ENCODE results near the gene LACTBL1. TPM values are rescaled to one million over a fixed set of nuclear protein-coding genes. Genes with fewer than 3 reads are reported as not detected.

Gene LACTBL1
- total and polyA plus RNA-seq, 2 of the 4 experiments (the other 2 are of a cell fraction) = not detected

GRCh38 chr1:22941257-22941656 is 31.4 kb downstream of the LACTBL1 start:
- CTCF ChIA-PET = no interaction called here
- H3K18ac ChIP-seq (ENCODE audit: low read depth, low read length) = no peak overlapping the region
- in situ Hi-C loops (cut with MboI; ENCODE audit: low sequenced_read_pairs) (loop anchor here (25.0 kb wide), 1 partner anchor 504 kb away; no protein-coding TSS in a partner anchor), intact Hi-C loops (cut with micrococcal nuclease) (no loop called here), dilution Hi-C loops (cut with HindIII; ENCODE audit: low sequenced_read_pairs, unreplicated experiment) (no loop called here)
- peaks cover 7% of the 10 kb centered on the region for H3K9me3 ChIP-seq (ENCODE audit: control insufficient read depth, insufficient read depth, low read length)
- H3K27me3 ChIP-seq (ENCODE audit: control insufficient read depth, insufficient read depth, low read length) = peaks cover 38% of the 10 kb centered on the region
- no peak overlapping the region for H2BK15ac ChIP-seq (ENCODE audit: low read depth, low read length)
- POLR2A ChIA-PET (ENCODE audit: unreplicated experiment) = no interaction called here
- no peak overlapping the region for H2BK120ac ChIP-seq (ENCODE audit: low read depth, low read length)
- H2AFZ ChIP-seq (replicated peaks; ENCODE audit: low read length, poor library complexity) = no peak overlapping the region
- no peaks in the 10 kb centered on the region for H3K9me1 ChIP-seq (ENCODE audit: insufficient read depth, low read length)
- H3K14ac ChIP-seq (replicated peaks; ENCODE audit: low read depth, low read length) = no peak overlapping the region
- DNase-seq = no peak
- H4K5ac ChIP-seq (ENCODE audit: low read depth, low read length) = no peak overlapping the region
- TF ChIP-seq MXI1 (IDR thresholded peaks at IDR 0.05; ENCODE audit: borderline replicate concordance, low read depth, low read length) = no peak
- TF ChIP-seq MAZ (IDR thresholded peaks at IDR 0.05; ENCODE audit: borderline replicate concordance, low read depth, low read length) = no peak
- TF ChIP-seq CTCF (conservative IDR thresholded peaks at IDR 0.05; ENCODE audit: low read depth, low read length) = no peak
- no peak for TF ChIP-seq MAFK (IDR thresholded peaks at IDR 0.05; ENCODE audit: low read depth, low read length)
- TF ChIP-seq NFE2L2 (IDR thresholded peaks at IDR 0.05; ENCODE audit: low read depth, low read length) = no peak
- TF ChIP-seq CEBPB (IDR thresholded peaks at IDR 0.05; ENCODE audit: low read depth, low read length) = no peak
- no peak for TF ChIP-seq POLR2A (IDR thresholded peaks at IDR 0.05; ENCODE audit: low read depth, low read length)
- no peak for TF ChIP-seq SMC3 (IDR thresholded peaks at IDR 0.05; ENCODE audit: low read depth, low read length)
- no peak for TF ChIP-seq CHD1 (IDR thresholded peaks at IDR 0.05; ENCODE audit: low read depth, low read length)
- TF ChIP-seq RCOR1 (IDR thresholded peaks at IDR 0.05; ENCODE audit: insufficient replicate concordance, low read length) = no peak
- no peak for TF ChIP-seq USF2 (IDR thresholded peaks at IDR 0.05; ENCODE audit: low read depth, low read length)
- TF ChIP-seq ELK1 (IDR thresholded peaks at IDR 0.05; ENCODE audit: borderline replicate concordance, low read depth, low read length) = no peak
- TF ChIP-seq BHLHE40 (IDR thresholded peaks at IDR 0.05; ENCODE audit: low read depth, low read length) = no peak
- H3K4me1 ChIP-seq (ENCODE audit: control insufficient read depth, insufficient read depth, low read length) = no peaks in the 10 kb centered on the region
- H3K27ac ChIP-seq (ENCODE audit: insufficient read depth, low read length) = no peak overlapping the region
- H4K20me1 ChIP-seq (ENCODE audit: insufficient read depth, low read length) = no peaks in the 10 kb centered on the region
- no peak overlapping the region for H4K8ac ChIP-seq (ENCODE audit: low read depth in 2 of 2, low read length in 2 of 2)
- H3K23ac ChIP-seq (ENCODE audit: low read depth, low read length) = no peak overlapping the region
- H2BK20ac ChIP-seq (ENCODE audit: low read depth, low read length) = no peak overlapping the region
- no TSS peak for BruUV-seq (replicated peaks)
- H3K4ac ChIP-seq (ENCODE audit: low read depth, low read length) = no peak overlapping the region
- H2AK5ac ChIP-seq (ENCODE audit: low read depth, low read length) = no peak overlapping the region
- no CpG with 5 or more reads among the region's 2 CpGs for WGBS, 2 experiments (ENCODE audit: extremely low coverage in 2 of 2, insufficient read length in 1 of 2)
- no peak overlapping the region for H4K91ac ChIP-seq (ENCODE audit: insufficient read depth, low read depth, low read length)
- no peak overlapping the region for H3K9ac ChIP-seq (ENCODE audit: low read depth, low read length)
- no peak overlapping the region for H3K4me3 ChIP-seq (ENCODE audit: insufficient read depth, low read depth, low read length)
- H3K4me2 ChIP-seq (ENCODE audit: low read depth, low read length) = no peak overlapping the region
- no peak overlapping the region for H2BK5ac ChIP-seq (ENCODE audit: low read depth, low read length, poor library complexity, severe bottlenecking)
- H3K56ac ChIP-seq (ENCODE audit: extremely low read depth, insufficient read depth, low read length) = no peak overlapping the region
- H3K36me3 ChIP-seq (ENCODE audit: control insufficient read depth, insufficient read depth, low read length) = no peaks in the 10 kb centered on the region
- H3K79me1 ChIP-seq (ENCODE audit: low read depth in 1 of 2, low read length in 2 of 2) = no peaks in the 10 kb centered on the region
- no peak for ATAC-seq (ENCODE audit: low read depth)
- no peak overlapping the region for H2AK9ac ChIP-seq (replicated peaks; ENCODE audit: low read depth, low read length, poor library complexity)
